Measurements from ENCODE around the gene XPOT.

XPOT gene

GRCh38 chr12:64387197-64387816 is 16.9 kb upstream of the XPOT start:
- no peak for TF ChIP-seq CTCF (IDR thresholded peaks at IDR 0.05; ENCODE audit: extremely low read depth, insufficient read depth, missing control alignments)
- in situ Hi-C loops (cut with MboI; ENCODE audit: low pct_unique_long_range_greater_than_20kb, low sequenced_read_pairs, unreplicated experiment), result loop anchor here (25.0 kb wide), 1 partner anchor 550 kb away; the partner anchor contains the start of gene SRGAP1
- DNase-seq (ENCODE audit: low spot score), result no peak

- no peak for DNase-seq (ENCODE audit: low spot score)
- TF ChIP-seq CTCF (IDR thresholded peaks at IDR 0.05; ENCODE audit: extremely low read depth, insufficient read depth, missing control alignments), result no peak
- in situ Hi-C loops (cut with MboI; ENCODE audit: low pct_unique_long_range_greater_than_20kb, low sequenced_read_pairs, unreplicated experiment), result loop anchor here (25.0 kb wide), 1 partner anchor 552 kb away; the partner anchor contains the start of gene SRGAP1
Measured at GRCh38 chr12:64389154-64389553, 15.0 kb upstream of the XPOT start.

GRCh38 chr12:64390275-64390851 is 13.8 kb upstream of the XPOT start, which contains the start of gene C12orf56:
Gene C12orf56, minus strand, starts transcription at chr12:64390758. Its CDS starts 193 bp downstream, at chr12:64390565.
- in situ Hi-C loops (cut with MboI; ENCODE audit: low pct_unique_long_range_greater_than_20kb, low sequenced_read_pairs, unreplicated experiment), result loop anchor here (25.0 kb wide), 1 partner anchor 553 kb away; the partner anchor contains the start of gene SRGAP1
- peak; percentile 34 for DNase-seq (ENCODE audit: low spot score)
- no peak for TF ChIP-seq CTCF (IDR thresholded peaks at IDR 0.05; ENCODE audit: extremely low read depth, insufficient read depth, missing control alignments)

- in situ Hi-C loops (cut with MboI; ENCODE audit: low pct_unique_long_range_greater_than_20kb, low sequenced_read_pairs, unreplicated experiment), result loop anchor here (25.0 kb wide), 1 partner anchor 555 kb away; the partner anchor contains the start of gene SRGAP1
- peak; percentile 30 for TF ChIP-seq CTCF (IDR thresholded peaks at IDR 0.05; ENCODE audit: extremely low read depth, insufficient read depth, missing control alignments)
- peak; percentile 61 for DNase-seq (ENCODE audit: low spot score)
Measured at GRCh38 chr12:64392221-64392620, 12.0 kb upstream of the XPOT start.

GRCh38 chr12:64395739-64396138 is 8.5 kb upstream of the XPOT start:
- in situ Hi-C loops (cut with MboI; ENCODE audit: low pct_unique_long_range_greater_than_20kb, low sequenced_read_pairs, unreplicated experiment), result loop anchor here (25.0 kb wide), 1 partner anchor 558 kb away; the partner anchor contains the start of gene SRGAP1

GRCh38 chr12:64400041-64400440 is 4.2 kb upstream of the XPOT start:
- no peak for TF ChIP-seq CTCF (IDR thresholded peaks at IDR 0.05; ENCODE audit: extremely low read depth, insufficient read depth, missing control alignments)
- no peak for DNase-seq (ENCODE audit: low spot score)
- in situ Hi-C loops (cut with MboI; ENCODE audit: low pct_unique_long_range_greater_than_20kb, low sequenced_read_pairs, unreplicated experiment), result no loop called here

More at GRCh38 chr12:64395739-64396138, 8.5 kb upstream of the XPOT start:
- no peak for TF ChIP-seq CTCF (IDR thresholded peaks at IDR 0.05; ENCODE audit: extremely low read depth, insufficient read depth, missing control alignments)
- no peak for DNase-seq (ENCODE audit: low spot score)
